K562 (cell line): Measurements from ENCODE around the gene NOCT. TPM values are rescaled to one million over a fixed set of nuclear protein-coding genes. Genes with fewer than 3 reads are reported as not detected.

ENCODE experiments used
- ATAC-seq: fragments of 200-7000 bp; cut with Tn5 transposase; 3 replicates; pipeline ENCODE4 v1.9.1; 2020; ENCODE audit warnings: moderate library complexity
- BruUV-seq: library from RNA; stranded (reverse); fragments of 400-500 nt; replicated peaks from 2 replicates; lab custom pipeline; 2021; lab: Mats Ljungman, UMichigan
- CTCF ChIA-PET: fragments of 300-600 bp; formaldehyde crosslinking; extraction: SDS; loops from one replicate; lab custom pipeline; 2021; ENCODE audit warnings: low intra/inter-chr PET ratio; lab: Yijun Ruan, JAX
- POLR2A ChIA-PET: fragments of 300-600, 350-650 bp; sonication (Branson Sonifier 250); formaldehyde crosslinking; extraction: SDS; loops from one replicate; lab custom pipeline; 2021; ENCODE audit warnings: antibody characterized with exemption, inconsistent platforms; lab: Yijun Ruan, JAX
- DNase-seq, 4 experiments: peaks; one replicate each; pipeline versions ENCODE4 v3.0.0 to v3.0.0-alpha.2; 2011 to 2018; ENCODE audit warnings: low spot score in 3 of 4, mixed read lengths in 3 of 4; ENCODE audit errors: extremely low read depth in 1 of 4
- FAIRE-seq: peaks from 2 replicates; lab custom pipeline; 2011; peaks lifted over from hg19 to GRCh38; lab: Jason Lieb, UNC
- H2AFZ ChIP-seq: 2 replicates; pipeline ENCODE4 v1.6.0; 2011; ENCODE audit warnings: low read depth, low read length, control low read depth, inconsistent platforms
- H3K27ac ChIP-seq: fragments of 200-600 bp; 3 replicates; pipeline ENCODE4 v1.8.0; 2011; ENCODE audit warnings: low read depth, mild to moderate bottlenecking, control low read depth, inconsistent platforms, low read length, moderate library complexity, mixed read lengths; ENCODE audit errors: extremely low read depth
- H3K27me3 ChIP-seq, 2 experiments: fragments of 300-600 bp in 1 of 2; 2 replicates in 1 of 2; 3 replicates in 1 of 2; pipeline versions ENCODE4 v1.6.0 to v1.8.0; 2011; ENCODE audit warnings: inconsistent platforms in 2 of 2, low read length in 2 of 2, mild to moderate bottlenecking in 1 of 2, mixed read lengths in 1 of 2, moderate library complexity in 1 of 2; ENCODE audit not compliant: control insufficient read depth in 2 of 2, insufficient read depth in 2 of 2
- H3K36me3 ChIP-seq: fragments of 300-600 bp; 3 replicates; pipeline ENCODE4 v1.8.0; 2011; ENCODE audit warnings: mild to moderate bottlenecking, low read length, inconsistent platforms; ENCODE audit not compliant: control insufficient read depth, insufficient read depth
- H3K4me1 ChIP-seq, 2 experiments: fragments of 200-600 bp in 1 of 2; replicated peaks in 1 of 2; 2 replicates in 1 of 2; 3 replicates in 1 of 2; pipeline versions ENCODE4 v1.5.1 to v1.8.0; 2011; ENCODE audit warnings: inconsistent platforms in 2 of 2, low read length in 2 of 2, mild to moderate bottlenecking in 1 of 2, mixed read lengths in 1 of 2, moderate library complexity in 1 of 2; ENCODE audit not compliant: control insufficient read depth in 2 of 2, insufficient read depth in 2 of 2
- H3K4me2 ChIP-seq: 2 replicates; pipeline ENCODE4 v1.6.1; 2011; ENCODE audit warnings: low read length, control low read depth, inconsistent platforms, mixed read lengths; ENCODE audit not compliant: insufficient read depth
- H3K4me3 ChIP-seq: fragments of 200-600 bp; sonication (generic), shearing (Covaris generic); 2 replicates; pipeline ENCODE4 v1.5.1; 2016; ENCODE audit warnings: control low read depth, inconsistent platforms
- H3K79me2 ChIP-seq: fragments of 200-600 bp; 3 replicates; pipeline ENCODE4 v1.8.0; 2011; ENCODE audit warnings: low read length, inconsistent platforms; ENCODE audit not compliant: control insufficient read depth, insufficient read depth
- H3K9ac ChIP-seq, 2 experiments: 2 replicates each; pipeline versions ENCODE4 v1.6.0 to v1.6.1; 2011; ENCODE audit warnings: low read depth in 2 of 2, low read length in 2 of 2, control low read depth in 1 of 2, inconsistent platforms in 1 of 2, mild to moderate bottlenecking in 1 of 2, mixed read lengths in 1 of 2; ENCODE audit not compliant: insufficient read depth in 1 of 2
- H3K9me1 ChIP-seq: one replicate; pipeline ENCODE4 v1.6.0; 2011; ENCODE audit warnings: inconsistent platforms, mild to moderate bottlenecking, low read length, moderate library complexity; ENCODE audit not compliant: control insufficient read depth, insufficient read depth
- H3K9me3 ChIP-seq: replicated peaks from 2 replicates; pipeline ENCODE4 v1.5.1; 2011; ENCODE audit warnings: low read depth, low read length, inconsistent platforms; ENCODE audit not compliant: control insufficient read depth, insufficient read depth
- H4K20me1 ChIP-seq: replicated peaks from 2 replicates; pipeline ENCODE4 v1.6.1; 2011; ENCODE audit warnings: low read length, inconsistent platforms, mixed read lengths; ENCODE audit not compliant: control insufficient read depth, insufficient read depth
- BRCA1 ChIP-seq, 2 experiments: fragments of 450-650 bp in 1 of 2; sonication (generic) in 1 of 2; formaldehyde crosslinking in 1 of 2; IDR thresholded peaks; 2 replicates each; pipeline versions ENCODE4 v1.5.0 to v1.6.1; 2017 to 2020; ENCODE audit warnings: mild to moderate bottlenecking in 1 of 2, missing genetic modification reagents in 1 of 2
- CAMTA2 ChIP-seq: fragments of 250-450 bp; sonication (Bioruptor Pico); conservative IDR thresholded peaks from 2 replicates; pipeline ENCODE4 v1.5.1; 2022
- CREB5 ChIP-seq: fragments of 250-450 bp; sonication (Bioruptor Pico); IDR thresholded peaks from 2 replicates; pipeline ENCODE4 v1.5.0; 2020; ENCODE audit warnings: mild to moderate bottlenecking
- DPF2 ChIP-seq: fragments of 450-650 bp; IDR thresholded peaks from 2 replicates; pipeline ENCODE4 v1.6.1; 2016
- ELK3 ChIP-seq: fragments of 450-650 bp; formaldehyde crosslinking; IDR thresholded peaks from 2 replicates; pipeline ENCODE4 v1.4.0; 2020; ENCODE audit warnings: mild to moderate bottlenecking
- EP400 ChIP-seq: fragments of 450-650 bp; IDR thresholded peaks from 2 replicates; pipeline ENCODE4 v1.6.1; 2017; ENCODE audit warnings: antibody characterized with exemption, mild to moderate bottlenecking, moderate library complexity
- FOXJ2 ChIP-seq: fragments of 200-800 bp; sonication (Bioruptor generic); IDR thresholded peaks from 2 replicates; pipeline ENCODE4 v1.6.1; 2016; ENCODE audit warnings: missing genetic modification characterization, missing compliant biosample characterization
- GTF2B ChIP-seq: IDR thresholded peaks from 2 replicates; pipeline ENCODE4 v1.6.1; 2011; ENCODE audit not compliant: insufficient read length; ENCODE audit errors: extremely low read depth
- HDAC3 ChIP-seq: fragments of 450-650 bp; IDR thresholded peaks from 2 replicates; pipeline ENCODE4 v1.6.1; 2018; ENCODE audit warnings: borderline replicate concordance, mild to moderate bottlenecking, moderate library complexity; ENCODE audit not compliant: partially characterized antibody
- HDAC6 ChIP-seq: IDR thresholded peaks from 2 replicates; pipeline ENCODE4 v1.6.1; 2012; ENCODE audit warnings: low read depth, mild to moderate bottlenecking, control low read depth, inconsistent platforms, low read length, moderate library complexity
- MCM3 ChIP-seq: fragments of 450-650 bp; IDR thresholded peaks from 2 replicates; pipeline ENCODE4 v1.6.1; 2016
- PHF21A ChIP-seq: fragments of 450-650 bp; IDR thresholded peaks from 2 replicates; pipeline ENCODE4 v1.6.1; 2017; ENCODE audit warnings: low read depth, borderline replicate concordance
- POLR2AphosphoS5 ChIP-seq: IDR thresholded peaks from 2 replicates; pipeline ENCODE4 v1.6.1; 2011; ENCODE audit warnings: mild to moderate bottlenecking, low read depth, low read length, moderate library complexity; ENCODE audit not compliant: control insufficient read depth, insufficient read depth
- RNF2 ChIP-seq: sonication (generic); IDR thresholded peaks from 2 replicates; pipeline ENCODE4 v1.6.1; 2016
- ZBTB33 ChIP-seq: sonication (generic); formaldehyde crosslinking; IDR thresholded peaks from 2 replicates; pipeline ENCODE4 v1.8.1; 2023; ENCODE audit warnings: mild to moderate bottlenecking, missing genetic modification reagents
- ZNF57 ChIP-seq: fragments of 450-650 bp; formaldehyde crosslinking; IDR thresholded peaks from 2 replicates; pipeline ENCODE4 v1.4.0; 2020; ENCODE audit warnings: mild to moderate bottlenecking, moderate library complexity
- ZNF589 ChIP-seq: fragments of 200-800 bp; sonication (Bioruptor generic); IDR thresholded peaks from 2 replicates; pipeline ENCODE4 v1.6.1; 2016; ENCODE audit warnings: low read depth, missing genetic modification characterization, missing compliant biosample characterization
- WGBS: fragments of 100-300 bp; shearing (Covaris generic); methylation state at CpG from one replicate; pipeline ENCODE4 v1.1.6; 2016; ENCODE audit warnings: low coverage, mixed read lengths; ENCODE audit not compliant: insufficient coverage; ENCODE audit errors: missing lambda C conversion rate; 5-methylcytosine and 5-hydroxymethylcytosine counted together
- in situ Hi-C: fragments of 300-500 bp; cut with MboI; formaldehyde crosslinking; loops from 4 replicates; pipeline ENCODE4 v1.15.0; 2018; ENCODE audit warnings: inconsistent platforms, mixed read lengths
- intact Hi-C: fragments of 100-400 bp; cut with micrococcal nuclease; formaldehyde crosslinking; loops from 2 replicates; pipeline ENCODE4 v1.14.2; 2022
- polyA plus RNA-seq, 8 experiments: library from polyadenylated mRNA; depleted of rRNA in 4 of 8; stranded (reverse) in 5 of 8; unstranded in 3 of 8; fragments of >200 nt; fragmentation: Nextera tagmentation in 2 of 8; fragmentation: Illumina TruSeq in 1 of 8; extraction: Ambion mirVana in 2 of 8; extraction: Trizol in 1 of 8; gene quantifications; 2 replicates each; pipeline versions ENCODE4 v1.2.1 to v1.2.3, GENCODE V29; 2011 to 2014; ENCODE audit warnings: inconsistent platforms in 1 of 8, missing spikeins in 1 of 8
- total RNA-seq, 7 experiments: library from RNA; depleted of rRNA in 6 of 7; stranded (reverse); fragments of >200 nt in 6 of 7; fragmentation: Illumina TruSeq in 2 of 7; extraction: Trizol in 2 of 7; gene quantifications; 2 replicates each; pipeline versions ENCODE4 v1.2.1 to v1.2.3, GENCODE V29; 2011 to 2021; ENCODE audit warnings: low replicate concordance in 1 of 7

Gene NOCT
- total and polyA plus RNA-seq, 9 of the 15 experiments (the other 6 are each of a cell fraction or from before 2014, with no cell fraction given): 1.3 to 20.2 (median 11.1) TPM

GRCh38 chr4:139083956-139084803 is 68.6 kb downstream of the NOCT start:
- FAIRE-seq (no peak), ATAC-seq (peak; percentile 72), DNase-seq (peak; percentile 70 to 92 (median 75))
- in situ Hi-C loops: no loop called here
- no TSS peak for BruUV-seq
- Histone ChIP-seq H3K4me2 (peak overlapping the region; percentile 97), H3K27me3 (no peaks in the 10 kb centered on the region), H3K27ac (peak overlapping the region; percentile 98), H3K9ac (peak overlapping the region; percentile 97 to 100), H3K9me1 (no peaks in the 10 kb centered on the region), H3K4me3 (peak overlapping the region; percentile 85), H4K20me1 (no peaks in the 10 kb centered on the region), H3K4me1 (peaks cover 6 to 8% of the 10 kb centered on the region in 2 experiments; a peak in 4 of 5 replicates), H3K79me2 (peaks cover 72% of the 10 kb centered on the region), H2AFZ (peak overlapping the region; percentile 87), H3K36me3 (peaks cover 11% of the 10 kb centered on the region; the same call in 2 of the 3 replicates), H3K9me3 (no peaks in the 10 kb centered on the region)
- POLR2A ChIA-PET: interaction anchor here (0.6 to 1.5 kb wide), 5 partner anchors 10 to 217 kb away, joined by 3 to 4 read pairs (median 3); partner anchors contain the start of gene NAA15
- CTCF ChIA-PET: no interaction called here
- intact Hi-C loops: loop anchor here (2.0 to 5.0 kb wide), 5 partner anchors 53 to 368 kb away; partner anchors contain the start of genes ELF2, NOCT and RAB33B
- under 1% methylated on average over 43 of the region's 68 CpGs for WGBS
- TF ChIP-seq POLR2AphosphoS5 (peak; percentile 65; the same call in 1 of the 2 replicates), ZNF57 (no peak), CAMTA2 (CRISPR knock-in tag) (no peak), MCM3 (no peak), HDAC3 (no peak), PHF21A (no peak), ELK3 (CRISPR knock-in tag) (no peak), DPF2 (no peak), EP400 (peak; percentile 85), FOXJ2 (tag) (no peak), BRCA1 (IDR thresholded peaks at IDR 0.05) (no peak), BRCA1 (CRISPR knock-in tag; IDR thresholded peaks at IDR 0.05) (no peak), ZBTB33 (CRISPR knock-in tag) (peak; percentile 70), RNF2 (peak; percentile 77; the same call in 1 of the 2 replicates), CREB5 (CRISPR knock-in tag) (no peak), GTF2B (no peak), HDAC6 (no peak), ZNF589 (CRISPR knock-in tag) (no peak)
